Activated CD8-positive, alpha-beta memory T cell treated with anti-CD3 and anti-CD28 coated beads for 1 hour (primary cell): ENCODE results near the gene KRCC1.
"Not testable (repeated sequence)": the region's sequence is repeated elsewhere in the genome, so short reads cannot be mapped to it uniquely, and the experiment has no call there.

Experiments used
- DNase-seq, 2 donors: peaks; one replicate each; pipeline ENCODE4 v3.0.0-alpha.2; 2020; ENCODE audit warnings: low read depth in 1 of 2; ENCODE audit errors: extremely low read depth in 1 of 2

KRCC1 gene

GRCh38 chr2:88005776-88006175, 49.8 kb downstream of the KRCC1 start:
- DNase-seq = no peak

- DNase-seq = no peak
These were observed 52.4 kb downstream of the KRCC1 start for GRCh38 chr2:88003074-88003755.

GRCh38 chr2:88002359-88002707, 53.2 kb downstream of the KRCC1 start:
- no peak for DNase-seq

GRCh38 chr2:88000474-88000873, 55.1 kb downstream of the KRCC1 start:
- DNase-seq = not testable (repeated sequence)

- DNase-seq = no peak
These were observed 59.0 kb downstream of the KRCC1 start for GRCh38 chr2:87996570-87996969.

- no peak for DNase-seq
These were observed 59.8 kb downstream of the KRCC1 start for GRCh38 chr2:87995756-87996155.

GRCh38 chr2:87994304-87994850, 61.2 kb downstream of the KRCC1 start:
- DNase-seq = not testable (repeated sequence)

GRCh38 chr2:87992569-87992968, 63.0 kb downstream of the KRCC1 start:
- DNase-seq = not testable (repeated sequence)

- DNase-seq = not testable (repeated sequence)
These were observed 68.1 kb downstream of the KRCC1 start for GRCh38 chr2:87987473-87987872.

- DNase-seq = not testable (repeated sequence)
These were observed 69.7 kb downstream of the KRCC1 start for GRCh38 chr2:87985902-87986301.

GRCh38 chr2:87981182-87981581, 74.4 kb downstream of the KRCC1 start:
- not testable (repeated sequence) for DNase-seq
